Measurements from ENCODE around the gene SORCS3.

Gene SORCS3

DNA sequence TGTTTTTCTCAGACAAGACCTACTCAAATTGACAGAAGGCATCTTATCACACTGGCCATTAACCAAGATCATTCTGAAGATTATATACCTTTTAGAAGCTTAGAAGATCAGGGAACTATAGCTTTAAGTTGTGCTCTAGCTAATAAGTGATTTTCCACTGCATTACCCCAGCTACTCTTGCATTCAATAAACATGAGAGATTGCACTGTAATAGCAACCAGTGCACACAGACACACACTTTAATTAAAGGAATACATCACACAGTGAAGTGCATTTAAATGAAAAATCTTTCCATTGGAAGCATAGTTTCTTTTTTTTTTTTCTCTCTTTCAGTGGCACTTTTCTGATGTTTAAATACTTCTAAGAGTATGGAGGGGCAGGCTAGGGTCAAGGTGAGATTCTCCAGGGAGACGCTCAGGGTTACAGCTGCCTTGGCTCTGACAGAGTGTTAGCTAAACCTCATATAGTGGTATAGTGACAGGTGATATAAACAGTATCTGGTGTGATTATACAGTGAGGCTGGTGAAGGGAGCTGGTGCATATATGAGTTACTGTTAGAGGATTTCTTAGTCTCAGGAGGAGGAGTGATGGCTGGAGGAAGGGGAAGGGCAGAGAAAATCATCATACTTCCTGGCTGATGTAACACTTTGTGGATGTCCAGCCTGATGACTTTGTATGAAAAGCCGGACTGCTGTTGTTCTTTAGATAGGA is 369.5 kb downstream of the SORCS3 start:
- no peak overlapping the region for H2AFZ ChIP-seq (ENCODE audit: low read length)
- H3K4me3 ChIP-seq (ENCODE audit: low read length) = no peak overlapping the region
- H3K79me2 ChIP-seq (ENCODE audit: low read length) = no peaks in the 10 kb centered on the region
- 0 out of 2 replicates have a peak, but pooled peaks cover 2% of the 10 kb centered on the region for H3K9me2 ChIP-seq (replicated peaks; ENCODE audit: insufficient read depth, low read length)
- H4K20me1 ChIP-seq (ENCODE audit: insufficient read depth, low read length) = no peaks in the 10 kb centered on the region
- H3K4me1 ChIP-seq (ENCODE audit: low read length) = no peaks in the 10 kb centered on the region
- TF ChIP-seq, protein P1, sequence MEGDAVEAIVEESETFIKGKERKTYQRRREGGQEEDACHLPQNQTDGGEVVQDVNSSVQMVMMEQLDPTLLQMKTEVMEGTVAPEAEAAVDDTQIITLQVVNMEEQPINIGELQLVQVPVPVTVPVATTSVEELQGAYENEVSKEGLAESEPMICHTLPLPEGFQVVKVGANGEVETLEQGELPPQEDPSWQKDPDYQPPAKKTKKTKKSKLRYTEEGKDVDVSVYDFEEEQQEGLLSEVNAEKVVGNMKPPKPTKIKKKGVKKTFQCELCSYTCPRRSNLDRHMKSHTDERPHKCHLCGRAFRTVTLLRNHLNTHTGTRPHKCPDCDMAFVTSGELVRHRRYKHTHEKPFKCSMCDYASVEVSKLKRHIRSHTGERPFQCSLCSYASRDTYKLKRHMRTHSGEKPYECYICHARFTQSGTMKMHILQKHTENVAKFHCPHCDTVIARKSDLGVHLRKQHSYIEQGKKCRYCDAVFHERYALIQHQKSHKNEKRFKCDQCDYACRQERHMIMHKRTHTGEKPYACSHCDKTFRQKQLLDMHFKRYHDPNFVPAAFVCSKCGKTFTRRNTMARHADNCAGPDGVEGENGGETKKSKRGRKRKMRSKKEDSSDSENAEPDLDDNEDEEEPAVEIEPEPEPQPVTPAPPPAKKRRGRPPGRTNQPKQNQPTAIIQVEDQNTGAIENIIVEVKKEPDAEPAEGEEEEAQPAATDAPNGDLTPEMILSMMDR (IDR thresholded peaks at IDR 0.05; ENCODE audit: low read length) = no peak
- TF ChIP-seq EZH2phosphoT487 (IDR thresholded peaks at IDR 0.05; ENCODE audit: low read length) (no peak), EZH2 (optimal IDR thresholded peaks at IDR 0.05; ENCODE audit: low read depth, low read length) (no peak)
- H3K9ac ChIP-seq (ENCODE audit: low read length) = no peak overlapping the region
- no peaks in the 10 kb centered on the region for H3K27me3 ChIP-seq (replicated peaks; ENCODE audit: insufficient read depth, low read length)
- no peak for DNase-seq
- no peaks in the 10 kb centered on the region for H3K9me3 ChIP-seq (replicated peaks; ENCODE audit: insufficient read depth, low read length)
- H3K36me3 ChIP-seq (replicated peaks; ENCODE audit: insufficient read depth, low read length) = no peaks in the 10 kb centered on the region
- H3K4me2 ChIP-seq (ENCODE audit: low read depth, low read length) = no peak overlapping the region
- no peaks in the 10 kb centered on the region for H3F3A ChIP-seq (ENCODE audit: insufficient read depth, low read length)
- no peak overlapping the region for H3K27ac ChIP-seq (ENCODE audit: low read length)

DNA sequence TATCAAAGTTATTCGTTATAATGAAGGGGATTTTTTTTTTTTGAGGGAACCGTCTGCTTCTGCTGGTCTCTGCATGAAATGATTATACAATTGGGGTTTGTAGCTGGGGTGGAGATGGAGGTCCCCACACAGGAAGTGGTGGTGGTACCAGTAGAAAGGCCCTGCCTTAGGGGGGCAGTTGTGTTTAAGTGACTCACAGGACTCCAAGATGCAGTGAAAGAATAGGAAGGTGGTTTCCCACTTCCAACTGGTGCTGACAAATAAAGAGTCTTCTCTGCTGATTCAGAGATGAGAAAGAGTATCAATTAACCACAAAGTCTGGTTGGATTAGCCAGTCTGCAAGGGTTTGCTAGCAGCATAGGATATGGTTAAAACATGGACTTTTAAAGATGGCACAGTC is 376.0 kb downstream of the SORCS3 start:
- no peak overlapping the region for H3K27ac ChIP-seq (ENCODE audit: low read length)
- no peak for TF ChIP-seq EZH2phosphoT487 (IDR thresholded peaks at IDR 0.05; ENCODE audit: low read length)
- TF ChIP-seq, protein P1 (IDR thresholded peaks at IDR 0.05; ENCODE audit: low read length) = no peak
- TF ChIP-seq EZH2 (optimal IDR thresholded peaks at IDR 0.05; ENCODE audit: low read depth, low read length) = no peak
- no peak overlapping the region for H3K9ac ChIP-seq (ENCODE audit: low read length)
- H3K4me3 ChIP-seq (ENCODE audit: low read length) = no peak overlapping the region
- no peak overlapping the region for H3K4me2 ChIP-seq (ENCODE audit: low read depth, low read length)
- no peaks in the 10 kb centered on the region for H3K36me3 ChIP-seq (replicated peaks; ENCODE audit: insufficient read depth, low read length)
- H3K9me3 ChIP-seq (replicated peaks; ENCODE audit: insufficient read depth, low read length) = no peaks in the 10 kb centered on the region
- no peak overlapping the region for H2AFZ ChIP-seq (ENCODE audit: low read length)
- H4K20me1 ChIP-seq (ENCODE audit: insufficient read depth, low read length) = no peaks in the 10 kb centered on the region
- H3F3A ChIP-seq (ENCODE audit: insufficient read depth, low read length) = no peaks in the 10 kb centered on the region
- H3K4me1 ChIP-seq (ENCODE audit: low read length) = no peaks in the 10 kb centered on the region
- H3K27me3 ChIP-seq (replicated peaks; ENCODE audit: insufficient read depth, low read length) = no peaks in the 10 kb centered on the region
- H3K9me2 ChIP-seq (replicated peaks; ENCODE audit: insufficient read depth, low read length) = 0 out of 2 replicates have a peak, but pooled peaks cover 2% of the 10 kb centered on the region
- no peak for DNase-seq
- H3K79me2 ChIP-seq (ENCODE audit: low read length) = no peaks in the 10 kb centered on the region

DNA sequence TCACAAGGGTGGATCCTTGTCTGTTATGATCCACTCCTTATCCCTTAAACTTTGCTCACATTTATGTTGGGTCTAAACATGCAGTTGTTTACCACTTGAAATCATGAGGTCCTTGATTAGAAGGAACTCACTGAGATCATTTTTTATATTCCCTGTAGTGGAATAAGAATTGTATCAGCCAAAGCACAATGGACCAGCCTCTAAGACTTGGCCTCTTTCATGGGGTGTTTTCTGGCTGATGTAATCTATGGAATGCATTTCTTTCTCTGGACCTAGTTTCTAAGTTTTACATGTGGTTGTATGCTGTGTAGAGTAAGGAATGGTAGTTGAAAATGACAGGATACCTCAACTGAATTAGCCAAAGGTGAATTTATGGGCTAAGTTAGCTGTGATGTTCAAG is 376.6 kb downstream of the SORCS3 start:
- Histone ChIP-seq H3K27ac (ENCODE audit: low read length) (no peak overlapping the region), H3K4me3 (ENCODE audit: low read length) (no peak overlapping the region), H3K36me3 (replicated peaks; ENCODE audit: insufficient read depth, low read length) (no peaks in the 10 kb centered on the region), H3K9me2 (replicated peaks; ENCODE audit: insufficient read depth, low read length) (no peaks in the 10 kb centered on the region), H3K4me2 (ENCODE audit: low read depth, low read length) (no peak overlapping the region), H3K9ac (ENCODE audit: low read length) (no peak overlapping the region), H3K4me1 (ENCODE audit: low read length) (no peaks in the 10 kb centered on the region), H4K20me1 (ENCODE audit: insufficient read depth, low read length) (no peaks in the 10 kb centered on the region), H3K9me3 (replicated peaks; ENCODE audit: insufficient read depth, low read length) (no peaks in the 10 kb centered on the region), H3K27me3 (replicated peaks; ENCODE audit: insufficient read depth, low read length) (no peaks in the 10 kb centered on the region), H2AFZ (ENCODE audit: low read length) (no peak overlapping the region), H3K79me2 (ENCODE audit: low read length) (no peaks in the 10 kb centered on the region), H3F3A (ENCODE audit: insufficient read depth, low read length) (no peaks in the 10 kb centered on the region)
- no peak for DNase-seq
- TF ChIP-seq EZH2 (optimal IDR thresholded peaks at IDR 0.05; ENCODE audit: low read depth, low read length) = no peak
- TF ChIP-seq EZH2phosphoT487 (IDR thresholded peaks at IDR 0.05; ENCODE audit: low read length) = no peak
- TF ChIP-seq, protein P1 (IDR thresholded peaks at IDR 0.05; ENCODE audit: low read length) = no peak

All from MM.1S (cell line).